SK-N-SH treated with all-trans-retinoic acid at 6 μM for 48 hours (cell line): ENCODE results near the gene NEURL1B.

Experiments
- ATAC-seq: fragments of 200-7000 bp; cut with Tn5 transposase; 3 replicates; pipeline ENCODE4 v1.9.1; 2020; ENCODE audit warnings: mild to moderate bottlenecking, moderate library complexity
- ARNTL ChIP-seq: fragments of 450-650 bp; formaldehyde crosslinking; IDR thresholded peaks from 2 replicates; pipeline ENCODE4 v1.5.0; 2020; ENCODE audit warnings: low read depth, mild to moderate bottlenecking, moderate library complexity, borderline replicate concordance
- BACH2 ChIP-seq: fragments of 250-450 bp; sonication (Bioruptor Pico); IDR thresholded peaks from 2 replicates; pipeline ENCODE4 v1.9.0; 2021; ENCODE audit warnings: mild to moderate bottlenecking, borderline replicate concordance
- CSDC2 ChIP-seq: fragments of 250-450 bp; sonication (Bioruptor Pico); IDR thresholded peaks from 2 replicates; pipeline ENCODE4 v1.5.0; 2020; ENCODE audit warnings: mild to moderate bottlenecking, moderate library complexity
- CSRNP3 ChIP-seq: fragments of 250-450 bp; sonication (Bioruptor Pico); IDR thresholded peaks from 2 replicates; pipeline ENCODE4 v1.5.1; 2021; ENCODE audit warnings: mild to moderate bottlenecking, moderate library complexity
- ESRRG ChIP-seq: fragments of 250-450 bp; sonication (Bioruptor Pico); IDR thresholded peaks from 2 replicates; pipeline ENCODE4 v1.6.1; 2021; ENCODE audit warnings: mild to moderate bottlenecking
- GLIS3 ChIP-seq: fragments of 250-450 bp; sonication (Bioruptor Pico); IDR thresholded peaks from 2 replicates; pipeline ENCODE4 v1.5.0; 2020; ENCODE audit warnings: mild to moderate bottlenecking, moderate library complexity
- ISL1 ChIP-seq: fragments of 250-450 bp; sonication (Bioruptor Pico); IDR thresholded peaks from 2 replicates; pipeline ENCODE4 v2.1.2; 2022; ENCODE audit warnings: mild to moderate bottlenecking, moderate library complexity
- OSR1 ChIP-seq: fragments of 250-450 bp; sonication (Bioruptor Pico); IDR thresholded peaks from 2 replicates; pipeline ENCODE4 v1.8.0; 2022; ENCODE audit warnings: moderate library complexity, mild to moderate bottlenecking, inconsistent platforms
- POU6F1 ChIP-seq: fragments of 250-450 bp; sonication (Bioruptor Pico); IDR thresholded peaks from 2 replicates; pipeline ENCODE4 v1.8.0; 2021; ENCODE audit warnings: low read depth, mild to moderate bottlenecking, moderate library complexity, borderline replicate concordance
- PPARA ChIP-seq: fragments of 250-450 bp; sonication (Bioruptor Pico); IDR thresholded peaks from 2 replicates; pipeline ENCODE4 v1.5.0; 2020; ENCODE audit warnings: mild to moderate bottlenecking, borderline replicate concordance
- RARB ChIP-seq: fragments of 250-450 bp; sonication (Bioruptor Pico); IDR thresholded peaks from 2 replicates; pipeline ENCODE4 v1.8.0; 2021; ENCODE audit warnings: mild to moderate bottlenecking, moderate library complexity
- SNAI2 ChIP-seq: fragments of 250-450 bp; sonication (Bioruptor Pico); IDR thresholded peaks from 2 replicates; pipeline ENCODE4 v1.5.0; 2020; ENCODE audit warnings: mild to moderate bottlenecking, moderate library complexity
- TCF4 ChIP-seq: fragments of 250-450 bp; sonication (Bioruptor Pico); IDR thresholded peaks from 2 replicates; pipeline ENCODE4 v1.8.0; 2021; ENCODE audit warnings: mild to moderate bottlenecking, moderate library complexity, borderline replicate concordance
- TOX ChIP-seq: fragments of 250-450 bp; sonication (Bioruptor Pico); IDR thresholded peaks from 2 replicates; pipeline ENCODE4 v1.8.0; 2021; ENCODE audit warnings: mild to moderate bottlenecking, moderate library complexity, borderline replicate concordance
- TSHZ2 ChIP-seq: fragments of 250-450 bp; sonication (Bioruptor Pico); IDR thresholded peaks from 2 replicates; pipeline ENCODE4 v1.5.0; 2020; ENCODE audit warnings: mild to moderate bottlenecking, moderate library complexity
- ZC3H10 ChIP-seq: fragments of 250-450 bp; sonication (Bioruptor Pico); IDR thresholded peaks from 2 replicates; pipeline ENCODE4 v1.5.1; 2021; ENCODE audit warnings: mild to moderate bottlenecking, moderate library complexity
- ZFP3 ChIP-seq: fragments of 250-450 bp; sonication (Bioruptor Pico); IDR thresholded peaks from 2 replicates; pipeline ENCODE4 v1.5.0; 2020; ENCODE audit warnings: mild to moderate bottlenecking, moderate library complexity
- ZFP30 ChIP-seq: fragments of 450-650 bp; formaldehyde crosslinking; IDR thresholded peaks from 2 replicates; pipeline ENCODE4 v1.5.0; 2022; ENCODE audit warnings: mild to moderate bottlenecking, moderate library complexity
- ZNF8 ChIP-seq: fragments of 450-650 bp; formaldehyde crosslinking; IDR thresholded peaks from 2 replicates; pipeline ENCODE4 v1.5.0; 2020; ENCODE audit warnings: mild to moderate bottlenecking, moderate library complexity
- TF ChIP-seq, protein P1 (sequence below): fragments of 250-450 bp; sonication (Bioruptor Pico); IDR thresholded peaks from 2 replicates; pipeline ENCODE4 v1.8.0; 2020; ENCODE audit warnings: mild to moderate bottlenecking, moderate library complexity, borderline replicate concordance

The NEURL1B gene

DNA sequence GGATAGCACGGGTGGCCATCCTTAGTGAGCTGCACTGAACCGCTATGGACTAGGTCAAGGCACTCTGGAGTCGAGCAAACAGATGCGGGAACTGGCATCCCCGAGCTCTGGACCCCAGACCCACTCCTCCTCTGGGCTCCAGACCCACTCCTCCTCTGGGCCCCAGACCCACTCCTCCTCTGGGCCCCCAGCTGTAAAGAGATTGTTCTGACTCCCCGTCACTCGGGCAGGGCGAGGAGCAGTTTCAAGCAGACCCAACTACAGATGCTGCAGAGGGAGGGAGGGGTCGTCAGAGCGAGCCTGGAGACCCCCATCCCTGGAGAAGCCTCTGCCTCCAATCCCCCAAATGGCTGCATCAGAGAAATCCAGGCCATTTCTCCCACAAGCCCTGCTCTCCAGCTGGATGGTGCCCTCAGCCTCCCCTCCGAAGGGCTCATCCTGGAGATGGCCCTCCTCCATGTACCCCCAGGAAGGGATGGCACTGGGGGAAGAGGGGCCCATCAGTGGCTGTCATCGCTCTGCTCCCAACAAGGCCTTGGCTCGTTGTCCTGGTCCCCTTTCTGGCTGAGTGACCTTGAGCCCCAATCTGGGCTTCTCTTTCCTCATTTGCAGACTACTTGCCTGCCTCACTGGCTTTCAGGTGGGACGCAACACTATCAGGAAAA, 91.3 kb downstream of the NEURL1B start (continued):
- TF ChIP-seq ARNTL = no peak
- TF ChIP-seq ESRRG = no peak
- no peak for TF ChIP-seq PPARA (CRISPR knock-in tag)
- no peak for TF ChIP-seq BACH2 (CRISPR knock-in tag)
- TF ChIP-seq, protein P1, sequence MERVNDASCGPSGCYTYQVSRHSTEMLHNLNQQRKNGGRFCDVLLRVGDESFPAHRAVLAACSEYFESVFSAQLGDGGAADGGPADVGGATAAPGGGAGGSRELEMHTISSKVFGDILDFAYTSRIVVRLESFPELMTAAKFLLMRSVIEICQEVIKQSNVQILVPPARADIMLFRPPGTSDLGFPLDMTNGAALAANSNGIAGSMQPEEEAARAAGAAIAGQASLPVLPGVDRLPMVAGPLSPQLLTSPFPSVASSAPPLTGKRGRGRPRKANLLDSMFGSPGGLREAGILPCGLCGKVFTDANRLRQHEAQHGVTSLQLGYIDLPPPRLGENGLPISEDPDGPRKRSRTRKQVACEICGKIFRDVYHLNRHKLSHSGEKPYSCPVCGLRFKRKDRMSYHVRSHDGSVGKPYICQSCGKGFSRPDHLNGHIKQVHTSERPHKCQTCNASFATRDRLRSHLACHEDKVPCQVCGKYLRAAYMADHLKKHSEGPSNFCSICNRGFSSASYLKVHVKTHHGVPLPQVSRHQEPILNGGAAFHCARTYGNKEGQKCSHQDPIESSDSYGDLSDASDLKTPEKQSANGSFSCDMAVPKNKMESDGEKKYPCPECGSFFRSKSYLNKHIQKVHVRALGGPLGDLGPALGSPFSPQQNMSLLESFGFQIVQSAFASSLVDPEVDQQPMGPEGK (CRISPR knock-in tag) = no peak
- no peak for TF ChIP-seq RARB (CRISPR knock-in tag)
- TF ChIP-seq OSR1 = no peak

GRCh38 chr5:172733131-172733973, 92.3 kb downstream of the NEURL1B start:
- TF ChIP-seq BACH2 (CRISPR knock-in tag) (no peak), ZFP30 (no peak)
- ATAC-seq = peak; percentile 54

DNA sequence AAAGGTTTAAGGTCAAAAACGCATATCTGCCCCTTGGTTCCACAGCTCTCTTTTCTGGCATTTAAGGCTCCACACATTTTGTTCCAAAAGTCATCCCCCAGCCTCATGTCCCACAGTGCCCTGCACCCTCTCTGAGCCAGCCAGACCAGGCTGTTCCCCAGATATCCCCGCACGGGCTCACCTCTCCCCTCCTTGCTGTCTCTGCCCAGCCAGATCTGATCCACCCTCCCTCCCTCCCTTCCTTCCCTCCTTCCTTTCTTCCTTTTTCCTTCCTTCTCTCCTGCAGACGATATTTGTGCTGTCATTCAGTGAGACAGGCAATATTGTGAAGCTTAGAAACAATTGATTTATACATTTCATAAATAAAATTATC, 92.9 kb downstream of the NEURL1B start:
- peak; percentile 9; the same call in 1 of the 3 replicates for ATAC-seq

More for the DNA sequence above, 92.9 kb downstream of the NEURL1B start:
- TF ChIP-seq ZFP30 (no peak), ZFP3 (CRISPR knock-in tag) (no peak), ISL1 (CRISPR knock-in tag) (no peak), ZC3H10 (CRISPR knock-in tag) (no peak), TCF4 (CRISPR knock-in tag) (no peak), GLIS3 (CRISPR knock-in tag) (no peak), TSHZ2 (CRISPR knock-in tag) (no peak), ZNF8 (CRISPR knock-in tag) (no peak), BACH2 (CRISPR knock-in tag) (no peak), OSR1 (no peak), TOX (CRISPR knock-in tag) (no peak), CSRNP3 (CRISPR knock-in tag) (no peak), ESRRG (no peak), PPARA (CRISPR knock-in tag) (no peak), CSDC2 (CRISPR knock-in tag) (no peak), SNAI2 (CRISPR knock-in tag) (no peak), POU6F1 (CRISPR knock-in tag) (no peak)
- TF ChIP-seq, protein P1 (CRISPR knock-in tag) = no peak
- TF ChIP-seq, all 23 proteins: peak for 0
